HL-60 (cell line): ENCODE results near the gene AHI1.

Experiments
- DNase-seq, 2 experiments: peaks; one replicate each; pipeline ENCODE4 v3.0.0-alpha.2; 2010 to 2020; ENCODE audit warnings: low read depth in 1 of 2, low spot score in 1 of 2
- H3K27ac ChIP-seq: fragments of 250-450 bp; sonication (Bioruptor Pico); replicated peaks from 2 replicates; pipeline ENCODE4 v1.5.1; 2020; ENCODE audit warnings: mild to moderate bottlenecking, moderate library complexity
- H3K27me3 ChIP-seq: fragments of 250-450 bp; sonication (Bioruptor Pico); 2 replicates; pipeline ENCODE4 v1.5.1; 2021; ENCODE audit warnings: mild to moderate bottlenecking, moderate library complexity; ENCODE audit not compliant: insufficient read depth, poor library complexity, severe bottlenecking
- H3K4me3 ChIP-seq: replicated peaks from 2 replicates; pipeline ENCODE4 v1.5.1; 2011; ENCODE audit warnings: mild to moderate bottlenecking, control low read depth, low read length; ENCODE audit not compliant: insufficient read depth
- CTCF ChIP-seq: IDR thresholded peaks from one replicate; pipeline ENCODE4 v1.5.1; 2011; ENCODE audit warnings: low read length, control low read depth, inconsistent platforms; ENCODE audit not compliant: insufficient read depth
- GABPA ChIP-seq: IDR thresholded peaks from 2 replicates; pipeline ENCODE4 v1.6.1; 2012; ENCODE audit warnings: low read depth
- POLR2AphosphoS5 ChIP-seq: IDR thresholded peaks from 2 replicates; pipeline ENCODE4 v1.6.1; 2012; ENCODE audit warnings: low read depth
- REST ChIP-seq: IDR thresholded peaks from 2 replicates; pipeline ENCODE4 v1.6.1; 2012; ENCODE audit warnings: low read depth; ENCODE audit not compliant: insufficient replicate concordance
- SPI1 ChIP-seq: IDR thresholded peaks from 2 replicates; pipeline ENCODE4 v1.6.1; 2012; ENCODE audit warnings: low read depth, mild to moderate bottlenecking, borderline replicate concordance

Gene AHI1

GRCh38 chr6:135296715-135297114 lies 200.8 kb downstream of the AHI1 start:
- Histone ChIP-seq H3K4me3 (no peak overlapping the region), H3K27me3 (no peaks in the 10 kb centered on the region), H3K27ac (no peak overlapping the region)
- TF ChIP-seq CTCF (no peak), REST (no peak), SPI1 (no peak)
- no peak for DNase-seq

- Histone ChIP-seq H3K4me3 (no peak overlapping the region), H3K27ac (no peak overlapping the region), H3K27me3 (no peaks in the 10 kb centered on the region)
- no peak for DNase-seq
- no peak for TF ChIP-seq POLR2AphosphoS5
- TF ChIP-seq REST: no peak
These were observed 202.5 kb downstream of the AHI1 start for GRCh38 chr6:135295085-135295484.

DNA sequence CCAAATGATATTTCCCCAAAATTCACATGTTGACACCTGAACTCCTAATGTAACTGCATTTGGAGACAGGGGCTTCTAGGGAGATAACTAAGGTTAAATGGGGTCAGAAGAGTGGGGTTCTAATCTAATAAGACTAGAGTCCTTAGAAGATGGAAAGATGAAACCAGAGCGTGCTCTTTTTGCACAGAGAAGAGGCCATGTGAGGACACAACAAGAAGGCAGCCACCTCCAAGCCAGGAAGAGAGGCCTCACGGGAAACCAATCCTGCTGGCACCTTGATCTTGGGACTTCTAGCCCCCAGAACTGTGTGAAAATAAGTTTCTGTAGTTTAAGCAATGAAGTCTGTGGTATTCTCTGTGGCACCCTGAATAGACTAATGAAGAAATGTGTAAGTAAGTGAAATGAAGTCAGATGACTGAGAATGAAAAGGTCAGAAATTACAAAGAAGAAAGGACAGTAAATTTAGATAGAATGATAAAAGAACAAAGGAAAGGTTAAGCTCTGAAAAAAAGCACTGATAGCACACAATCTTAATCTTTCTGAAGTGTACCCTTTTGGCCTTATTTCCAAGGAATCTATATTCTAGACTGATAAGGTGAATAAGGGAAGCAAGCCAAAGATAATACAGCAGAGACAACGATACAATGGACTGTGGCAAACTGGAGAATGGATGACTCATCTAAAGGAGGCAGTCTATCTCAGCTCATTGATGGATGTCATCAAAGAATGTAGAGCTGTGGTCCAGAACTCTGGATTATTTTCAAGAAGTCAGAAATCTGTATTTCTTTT lies 206.1 kb downstream of the AHI1 start:
- no peak overlapping the region for H3K27ac ChIP-seq
- H3K4me3 ChIP-seq: no peak overlapping the region
- no peaks in the 10 kb centered on the region for H3K27me3 ChIP-seq
- TF ChIP-seq GABPA (no peak), SPI1 (no peak), POLR2AphosphoS5 (no peak), CTCF (no peak), REST (no peak)
- no peak for DNase-seq
